ENCODE results near the gene ZNF124. TPM values are rescaled to one million over a fixed set of nuclear protein-coding genes. Genes with fewer than 3 reads are reported as not detected.

Gene ZNF124
- total and polyA plus RNA-seq, 2 of the 13 experiments (the other 11 are each of a cell fraction or from before 2014, with no cell fraction given), result 9.7 to 134 TPM

- no peak for TF ChIP-seq ZNF558 (CRISPR knock-in tag; IDR thresholded peaks at IDR 0.05; ENCODE audit: borderline replicate concordance)
- TF ChIP-seq SRSF4 (IDR thresholded peaks at IDR 0.05; ENCODE audit: low read depth, low read length, poor library complexity, severe bottlenecking), result no peak
- TF ChIP-seq ZNF891 (CRISPR knock-in tag; IDR thresholded peaks at IDR 0.05), result 0 out of 2 replicates have a peak, but pooled peaks have one; percentile 32
- no peak for TF ChIP-seq SETDB1 (CRISPR knock-in tag; IDR thresholded peaks at IDR 0.05; ENCODE audit: borderline replicate concordance)
- TF ChIP-seq ZNF264 (CRISPR knock-in tag; IDR thresholded peaks at IDR 0.05), result peak; percentile 78; the same call in 1 of the 2 replicates
- TF ChIP-seq MXD4 (CRISPR knock-in tag; IDR thresholded peaks at IDR 0.05), result peak; percentile 81
- TF ChIP-seq, protein P1, sequence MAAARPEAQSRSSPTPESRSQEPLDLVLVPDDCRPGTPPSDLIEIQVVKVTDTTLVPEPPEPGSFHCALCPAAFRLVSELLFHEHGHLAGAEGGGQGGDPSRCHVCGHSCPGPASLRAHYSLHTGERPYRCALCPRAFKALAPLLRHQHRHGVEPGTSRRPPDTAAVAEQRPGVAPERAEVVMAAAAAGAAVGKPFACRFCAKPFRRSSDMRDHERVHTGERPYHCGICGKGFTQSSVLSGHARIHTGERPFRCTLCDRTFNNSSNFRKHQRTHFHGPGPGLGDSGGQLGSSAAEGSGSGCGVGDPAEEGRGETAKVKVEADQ (CRISPR knock-in tag; IDR thresholded peaks at IDR 0.05; ENCODE audit: borderline replicate concordance), result peak; percentile 82; the same call in 1 of the 2 replicates
- 0 out of 2 replicates have a peak, but pooled peaks have one; percentile 70 for TF ChIP-seq NFKBIZ (CRISPR knock-in tag; IDR thresholded peaks at IDR 0.05)
- TF ChIP-seq ZFX (CRISPR knock-in tag; IDR thresholded peaks at IDR 0.05; ENCODE audit: low read depth), result peak; percentile 96
- no peak; the same call in 1 of the 2 replicates for TF ChIP-seq ZNF746 (CRISPR knock-in tag; IDR thresholded peaks at IDR 0.05)
- TF ChIP-seq ZUFSP (CRISPR knock-in tag; IDR thresholded peaks at IDR 0.05; ENCODE audit: borderline replicate concordance), result no peak
- TF ChIP-seq ZNF180 (CRISPR knock-in tag; IDR thresholded peaks at IDR 0.05; ENCODE audit: borderline replicate concordance, low read depth), result peak; percentile 44; the same call in 1 of the 2 replicates
- TF ChIP-seq SMAD9 (CRISPR knock-in tag; IDR thresholded peaks at IDR 0.05), result peak; percentile 94; the same call in 1 of the 2 replicates
- TF ChIP-seq THAP11 (CRISPR knock-in tag; IDR thresholded peaks at IDR 0.05), result peak; percentile 73
- no peak for TF ChIP-seq ZBTB20 (CRISPR knock-in tag; IDR thresholded peaks at IDR 0.05; ENCODE audit: borderline replicate concordance, low read depth)
- TF ChIP-seq RXRA (CRISPR knock-in tag; IDR thresholded peaks at IDR 0.05), result peak; percentile 71; the same call in 1 of the 2 replicates
- TF ChIP-seq PHB2 (IDR thresholded peaks at IDR 0.05; ENCODE audit: partially characterized antibody), result no peak
- TF ChIP-seq FOXM1 (CRISPR knock-in tag; IDR thresholded peaks at IDR 0.05), result 0 out of 2 replicates have a peak, but pooled peaks have one; percentile 35
- TF ChIP-seq, protein P2, sequence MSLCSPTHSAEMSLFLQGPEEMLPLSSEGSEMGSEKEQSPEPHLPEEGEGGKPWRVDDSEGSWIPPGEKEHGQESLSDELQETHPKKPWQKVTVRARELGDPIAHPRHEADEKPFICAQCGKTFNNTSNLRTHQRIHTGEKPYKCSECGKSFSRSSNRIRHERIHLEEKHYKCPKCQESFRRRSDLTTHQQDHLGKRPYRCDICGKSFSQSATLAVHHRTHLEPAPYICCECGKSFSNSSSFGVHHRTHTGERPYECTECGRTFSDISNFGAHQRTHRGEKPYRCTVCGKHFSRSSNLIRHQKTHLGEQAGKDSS (CRISPR knock-in tag; IDR thresholded peaks at IDR 0.05; ENCODE audit: borderline replicate concordance, low read depth), result peak; percentile 67; the same call in 1 of the 2 replicates
- TF ChIP-seq PAXIP1 (CRISPR knock-in tag; conservative IDR thresholded peaks at IDR 0.05), result peak; percentile 50
- peak; percentile 71; the same call in 1 of the 2 replicates for TF ChIP-seq ZNF878 (CRISPR knock-in tag; IDR thresholded peaks at IDR 0.05)
Observed at GRCh38 chr1:247111700-247112478, 59.9 kb downstream of the ZNF124 start (continued).

All from HepG2 (cell line).